ENCODE data around the gene TIMP2.

TIMP2 gene

DNA sequence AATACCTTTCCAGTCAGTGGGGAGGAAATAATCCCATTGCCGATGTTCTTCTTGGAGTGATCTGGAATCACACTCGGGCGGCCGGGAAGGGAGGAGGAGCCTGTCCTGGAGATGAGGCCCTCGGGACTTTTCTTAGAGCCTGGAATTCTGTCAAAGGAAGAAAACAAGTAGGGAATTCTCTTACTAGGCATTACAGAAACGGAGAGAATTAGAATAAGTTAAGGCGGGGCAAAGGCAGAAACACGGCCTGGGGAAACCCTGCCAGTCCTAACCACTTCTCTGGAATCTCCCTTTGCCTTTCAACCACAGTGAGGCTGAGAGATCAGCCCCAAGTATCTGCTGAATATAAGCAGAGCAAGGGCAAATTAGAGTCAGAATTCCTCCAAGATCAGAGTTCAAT, 112.3 kb downstream of the TIMP2 start:
- no peak for DNase-seq (ENCODE audit: low read depth)

DNA sequence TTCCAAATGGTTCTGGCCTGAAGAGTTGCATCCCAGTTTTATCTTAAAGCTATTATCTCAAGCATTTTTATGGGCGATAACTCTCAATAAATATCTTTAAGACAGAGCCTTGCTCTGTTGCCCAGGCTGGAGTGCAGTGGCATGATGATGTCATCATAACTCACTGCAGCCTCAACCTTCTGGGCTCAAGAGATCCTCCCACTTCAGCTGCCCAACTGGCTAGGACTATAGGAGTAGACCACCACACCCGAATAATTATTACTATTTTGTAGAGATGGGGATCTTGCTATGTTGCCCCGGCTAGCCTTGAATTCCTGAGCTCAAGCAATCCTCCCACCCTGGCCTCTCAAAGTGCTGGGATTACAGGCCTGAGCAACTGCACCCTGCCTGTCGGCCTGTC, 117.0 kb downstream of the TIMP2 start:
- DNase-seq (ENCODE audit: low read depth), result no peak

DNA sequence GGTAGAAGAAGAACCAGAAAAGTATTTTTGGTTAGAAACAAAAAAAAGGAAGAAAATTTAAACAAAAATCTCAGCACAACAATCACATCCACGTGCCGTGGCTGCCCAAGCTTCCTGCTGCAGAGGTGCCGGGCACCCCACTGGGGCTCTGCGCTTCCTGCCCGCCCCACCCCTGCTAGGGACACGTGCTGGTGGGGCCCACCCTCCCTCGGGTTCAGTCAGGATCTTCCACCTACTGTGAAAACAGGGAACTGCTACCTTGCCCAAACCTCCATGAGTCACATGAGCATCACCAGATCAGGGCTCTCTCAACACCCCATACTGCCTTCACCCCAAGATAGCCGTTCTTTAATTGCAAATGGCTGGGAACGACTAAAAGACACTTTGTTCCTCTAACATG, 118.7 kb downstream of the TIMP2 start:
- DNase-seq (ENCODE audit: low read depth), result no peak

GRCh38 chr17:78805301-78805700, 119.9 kb downstream of the TIMP2 start:
- DNase-seq (ENCODE audit: low read depth), result peak; percentile 35

- DNase-seq (ENCODE audit: low read depth), result no peak
These were observed 120.4 kb downstream of the TIMP2 start for GRCh38 chr17:78804777-78805176.

DNA sequence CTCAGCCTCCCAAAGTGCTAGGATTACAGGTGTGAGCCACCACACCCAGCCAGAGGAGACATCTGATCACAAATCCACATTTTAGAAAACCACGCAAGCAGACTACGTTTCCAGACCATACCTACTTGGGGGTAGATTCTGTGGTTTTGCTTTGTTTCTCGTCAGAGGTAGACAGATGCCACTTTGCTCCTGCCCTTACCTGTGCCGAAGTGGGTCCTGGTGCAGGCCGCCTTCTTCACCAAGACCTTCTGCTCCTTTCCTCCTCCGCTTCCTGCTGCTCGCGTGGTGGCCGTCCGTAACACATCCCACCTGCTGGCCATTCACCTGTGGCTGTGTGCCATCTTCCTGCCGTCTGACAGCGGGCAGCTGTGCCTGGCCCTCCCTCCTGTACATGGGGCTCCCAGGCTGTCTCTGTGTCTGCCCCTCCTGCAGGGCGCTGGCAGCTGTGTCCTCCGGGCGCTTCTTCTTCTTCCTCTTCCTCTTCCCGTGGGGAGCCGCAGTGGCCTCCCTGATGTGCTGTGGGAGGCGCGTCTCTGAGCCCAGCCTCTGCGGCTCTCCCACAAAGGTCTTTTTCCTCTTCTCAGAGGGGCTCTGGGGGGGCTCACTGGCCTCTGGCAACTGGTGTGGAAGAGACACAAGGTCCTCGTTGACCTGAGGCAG, 121.9 kb downstream of the TIMP2 start:
- DNase-seq (ENCODE audit: low read depth), result no peak
